CD14-positive monocyte (primary cell): Measurements from ENCODE around the gene BDNF. TPM values are rescaled to one million over a fixed set of nuclear protein-coding genes. Genes with fewer than 3 reads are reported as not detected.

ENCODE experiments used
- DNase-seq, 3 donors: peaks; one replicate each; pipeline ENCODE4 v3.0.0-alpha.2; 2011 to 2022
- H2AFZ ChIP-seq: 2 replicates; pipeline ENCODE4 v1.6.0; 2012; ENCODE audit warnings: mild to moderate bottlenecking, low read depth, low read length, inconsistent platforms; ENCODE audit not compliant: insufficient read depth, poor library complexity, severe bottlenecking
- H3K27ac ChIP-seq, 2 donors: 1 replicate in 1 of 2; 2 replicates in 1 of 2; pipeline ENCODE4 v1.5.1; 2012 to 2013; ENCODE audit warnings: low read length in 2 of 2, control low read depth in 1 of 2, inconsistent platforms in 1 of 2, low read depth in 1 of 2, mild to moderate bottlenecking in 1 of 2
- H3K27me3 ChIP-seq, 2 donors: one replicate each; pipeline versions ENCODE4 v1.6.0 to v1.6.1; 2011 to 2013; ENCODE audit warnings: low read length in 2 of 2; ENCODE audit not compliant: control insufficient read depth in 2 of 2, insufficient read depth in 2 of 2
- H3K36me3 ChIP-seq, 2 donors: replicated peaks in 1 of 2; 1 replicate in 1 of 2; 2 replicates in 1 of 2; pipeline versions ENCODE4 v1.5.1 to v1.6.1; 2012 to 2013; ENCODE audit warnings: low read length in 2 of 2, control low read depth in 1 of 2, inconsistent platforms in 1 of 2, mild to moderate bottlenecking in 1 of 2; ENCODE audit not compliant: insufficient read depth in 2 of 2, control insufficient read depth in 1 of 2
- H3K4me1 ChIP-seq, 2 donors: 1 replicate in 1 of 2; 2 replicates in 1 of 2; pipeline versions ENCODE4 v1.5.1 to v1.6.1; 2012 to 2013; ENCODE audit warnings: low read length in 2 of 2, control low read depth in 1 of 2, inconsistent platforms in 1 of 2, mild to moderate bottlenecking in 1 of 2, moderate library complexity in 1 of 2; ENCODE audit not compliant: insufficient read depth in 2 of 2, control insufficient read depth in 1 of 2
- H3K4me2 ChIP-seq: replicated peaks from 2 replicates; pipeline ENCODE3; 2012; ENCODE audit warnings: low read length, moderate library complexity, mild to moderate bottlenecking; ENCODE audit not compliant: poor library complexity, severe bottlenecking; ENCODE audit errors: extremely low read depth
- H3K4me3 ChIP-seq, 3 experiments: fragments of 200-600 bp in 1 of 3; sonication (generic) in 1 of 3; replicated peaks in 1 of 3; 1 replicate in 2 of 3; 2 replicates in 1 of 3; pipeline ENCODE4 v1.5.1; 2011 to 2013; ENCODE audit warnings: low read length in 3 of 3, mild to moderate bottlenecking in 3 of 3, control low read depth in 2 of 3, low read depth in 2 of 3, inconsistent platforms in 1 of 3, moderate library complexity in 1 of 3
- H3K79me2 ChIP-seq: 2 replicates; pipeline ENCODE4 v1.6.0; 2012; ENCODE audit warnings: mild to moderate bottlenecking, control low read depth, inconsistent platforms, low read length, moderate library complexity; ENCODE audit not compliant: insufficient read depth
- H3K9ac ChIP-seq: 2 replicates; pipeline ENCODE4 v1.6.0; 2017; ENCODE audit warnings: low read length, mild to moderate bottlenecking; ENCODE audit not compliant: insufficient read depth, poor library complexity, severe bottlenecking
- H3K9me3 ChIP-seq, 2 donors: replicated peaks in 1 of 2; 1 replicate in 1 of 2; 2 replicates in 1 of 2; pipeline versions ENCODE4 v1.5.1 to v1.6.1; 2012 to 2013; ENCODE audit warnings: low read length in 2 of 2, control low read depth in 1 of 2; ENCODE audit not compliant: control insufficient read depth in 1 of 2, insufficient read depth in 1 of 2
- H4K20me1 ChIP-seq: 2 replicates; pipeline ENCODE4 v1.6.0; 2012; ENCODE audit warnings: mild to moderate bottlenecking, low read length, control low read depth, moderate library complexity; ENCODE audit not compliant: insufficient read depth
- H3K27ac Mint-ChIP-seq, 7 donors: one replicate each; pipeline ENCODE4 v1.8.0; 2020; ENCODE audit warnings: mild to moderate bottlenecking in 7 of 7, mixed read lengths in 7 of 7, moderate library complexity in 6 of 7, inconsistent platforms in 2 of 7
- H3K27me3 Mint-ChIP-seq, 3 donors: one replicate each; pipeline ENCODE4 v1.8.0; 2021 to 2022; ENCODE audit warnings: low read depth in 3 of 3, mild to moderate bottlenecking in 3 of 3, mixed read lengths in 3 of 3, moderate library complexity in 3 of 3, inconsistent platforms in 1 of 3
- H3K36me3 Mint-ChIP-seq, 2 donors: one replicate each; pipeline ENCODE4 v1.8.0; 2020; ENCODE audit warnings: mixed read lengths in 2 of 2, inconsistent platforms in 1 of 2, mild to moderate bottlenecking in 1 of 2
- H3K4me1 Mint-ChIP-seq: one replicate; pipeline ENCODE4 v1.8.0; 2020; ENCODE audit warnings: mild to moderate bottlenecking, mixed read lengths
- H3K4me3 Mint-ChIP-seq, 2 donors: one replicate each; pipeline ENCODE4 v1.8.0; 2020; ENCODE audit warnings: mild to moderate bottlenecking in 2 of 2, mixed read lengths in 2 of 2, moderate library complexity in 1 of 2
- H3K9me3 Mint-ChIP-seq, 7 donors: one replicate each; pipeline ENCODE4 v1.8.0; 2020 to 2022; ENCODE audit warnings: mixed read lengths in 7 of 7, mild to moderate bottlenecking in 6 of 7, moderate library complexity in 6 of 7, inconsistent platforms in 2 of 7
- WGBS: methylation state at CpG from one replicate; pipeline ENCODE4 v1.1.5; 2013; ENCODE audit warnings: missing lambda C conversion rate; ENCODE audit not compliant: insufficient coverage; 5-methylcytosine and 5-hydroxymethylcytosine counted together
- intact Hi-C, 2 donors: fragments of 100-400 bp; cut with micrococcal nuclease; formaldehyde crosslinking; loops; one replicate each; pipeline versions ENCODE4 v1.15.0 to v1.15.1; 2023
- polyA plus RNA-seq, 3 donors: library from polyadenylated mRNA; depleted of rRNA in 1 of 3; unstranded in 2 of 3; stranded (reverse) in 1 of 3; fragments of 300-500 nt in 2 of 3; fragments of >200 nt in 1 of 3; fragmentation: Illumina TruSeq in 2 of 3; gene quantifications; 1 replicate in 2 of 3; 2 replicates in 1 of 3; pipeline ENCODE4 v1.2.3, GENCODE V29; 2012 to 2021
- TF ChIP-seq, protein P1 (sequence below): fragments of 200-600 bp; IDR thresholded peaks from one replicate; pipeline ENCODE4 v1.8.0; 2022; ENCODE audit warnings: antibody characterized with exemption, mild to moderate bottlenecking

The BDNF gene
- polyA plus RNA-seq, 3 donors = not detected

DNA sequence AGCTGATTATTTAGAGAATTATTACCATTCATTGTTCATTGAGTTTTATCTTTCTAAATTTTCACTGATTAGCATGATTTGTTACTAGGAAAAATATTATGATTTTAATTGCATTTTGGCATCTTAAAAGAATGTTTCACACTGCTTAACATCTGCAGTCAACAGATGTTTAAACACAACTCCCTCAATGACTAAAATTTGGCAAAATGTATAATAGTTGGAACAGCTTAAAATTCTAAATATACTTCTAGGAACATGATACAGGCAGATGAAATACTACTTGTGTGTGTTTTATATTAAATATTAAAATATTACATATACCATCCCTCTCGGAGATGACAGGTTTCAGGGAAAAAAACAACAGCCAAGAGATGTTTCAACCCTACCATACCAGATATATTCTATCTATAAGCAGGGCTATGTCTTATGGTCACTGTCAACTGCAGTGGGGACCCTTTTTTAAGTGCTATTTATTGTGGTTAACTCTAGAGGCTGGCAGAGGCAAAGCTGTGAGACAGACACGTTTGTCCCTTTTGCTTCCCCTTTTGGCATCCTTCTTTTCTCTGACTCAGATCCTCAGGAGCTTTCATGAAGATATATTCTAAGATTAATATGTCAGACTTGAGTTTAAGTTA is 81.9 kb downstream of the BDNF start:
- Histone ChIP-seq H2AFZ (no peak overlapping the region), H3K4me2 (no peak overlapping the region), H3K4me3 (no peak overlapping the region), H3K4me1 (no peaks in the 10 kb centered on the region), H3K9ac (no peak overlapping the region), H4K20me1 (no peaks in the 10 kb centered on the region), H3K9me3 (no peaks in the 10 kb centered on the region), H3K36me3 (no peaks in the 10 kb centered on the region), H3K79me2 (no peaks in the 10 kb centered on the region), H3K27me3 (no peaks in the 10 kb centered on the region), H3K27ac (no peak overlapping the region)
- WGBS = no CpG with 5 or more reads among the region's 2 CpGs
- Mint-ChIP-seq H3K27ac (no peak overlapping the region), H3K27me3 (peaks cover 0 to 3% (median 2%) of the 10 kb centered on the region in 3 donors), H3K36me3 (no peaks in the 10 kb centered on the region), H3K4me3 (no peak overlapping the region), H3K9me3 (peaks cover 0 to 10% (median 2%) of the 10 kb centered on the region in 7 donors), H3K4me1 (no peaks in the 10 kb centered on the region)
- DNase-seq = no peak
- TF ChIP-seq, protein P1, sequence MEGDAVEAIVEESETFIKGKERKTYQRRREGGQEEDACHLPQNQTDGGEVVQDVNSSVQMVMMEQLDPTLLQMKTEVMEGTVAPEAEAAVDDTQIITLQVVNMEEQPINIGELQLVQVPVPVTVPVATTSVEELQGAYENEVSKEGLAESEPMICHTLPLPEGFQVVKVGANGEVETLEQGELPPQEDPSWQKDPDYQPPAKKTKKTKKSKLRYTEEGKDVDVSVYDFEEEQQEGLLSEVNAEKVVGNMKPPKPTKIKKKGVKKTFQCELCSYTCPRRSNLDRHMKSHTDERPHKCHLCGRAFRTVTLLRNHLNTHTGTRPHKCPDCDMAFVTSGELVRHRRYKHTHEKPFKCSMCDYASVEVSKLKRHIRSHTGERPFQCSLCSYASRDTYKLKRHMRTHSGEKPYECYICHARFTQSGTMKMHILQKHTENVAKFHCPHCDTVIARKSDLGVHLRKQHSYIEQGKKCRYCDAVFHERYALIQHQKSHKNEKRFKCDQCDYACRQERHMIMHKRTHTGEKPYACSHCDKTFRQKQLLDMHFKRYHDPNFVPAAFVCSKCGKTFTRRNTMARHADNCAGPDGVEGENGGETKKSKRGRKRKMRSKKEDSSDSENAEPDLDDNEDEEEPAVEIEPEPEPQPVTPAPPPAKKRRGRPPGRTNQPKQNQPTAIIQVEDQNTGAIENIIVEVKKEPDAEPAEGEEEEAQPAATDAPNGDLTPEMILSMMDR = no peak
- intact Hi-C loops = no loop called here

DNA sequence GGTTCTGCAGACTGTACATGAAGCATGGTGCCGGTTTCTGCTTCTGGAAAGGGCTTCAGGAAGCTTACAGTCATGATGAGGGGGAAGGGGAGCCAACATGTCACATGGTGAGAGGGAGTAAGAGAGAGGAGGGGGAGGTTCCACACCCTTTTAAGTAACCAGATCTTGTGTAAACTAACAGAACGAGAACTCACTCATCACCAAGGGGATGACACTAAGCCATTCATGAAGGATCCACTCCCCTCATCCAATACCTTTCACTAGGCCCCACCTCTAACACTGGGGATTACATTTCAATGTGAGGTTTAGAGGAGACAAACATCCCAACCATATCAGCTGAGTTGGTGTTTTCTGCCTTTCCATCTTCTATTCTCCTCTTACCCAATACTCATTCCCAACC is 83.5 kb downstream of the BDNF start:
- 17% methylated on average over 1 of the region's 2 CpGs for whole genome bisulfite sequencing
- Mint-ChIP-seq H3K27me3 (peaks cover 0 to 3% (median 2%) of the 10 kb centered on the region in 3 donors), H3K4me1 (no peaks in the 10 kb centered on the region), H3K27ac (no peak overlapping the region), H3K9me3 (peaks cover 0 to 8% (median 1%) of the 10 kb centered on the region in 7 donors), H3K36me3 (no peaks in the 10 kb centered on the region), H3K4me3 (no peak overlapping the region)
- H3K4me1 ChIP-seq = no peaks in the 10 kb centered on the region
- H3K27me3 ChIP-seq = no peaks in the 10 kb centered on the region
- no peak overlapping the region for H2AFZ ChIP-seq
- no peaks in the 10 kb centered on the region for H4K20me1 ChIP-seq
- intact Hi-C loops = no loop called here
- no peak overlapping the region for H3K4me2 ChIP-seq
- no peak overlapping the region for H3K9ac ChIP-seq
- no peaks in the 10 kb centered on the region for H3K79me2 ChIP-seq
- no peak overlapping the region for H3K27ac ChIP-seq
- TF ChIP-seq, protein P1 = no peak
- DNase-seq = no peak
- H3K9me3 ChIP-seq = no peaks in the 10 kb centered on the region
- no peaks in the 10 kb centered on the region for H3K36me3 ChIP-seq
- H3K4me3 ChIP-seq = no peak overlapping the region
